ENCODE results near the gene DPP6. TPM values are rescaled to one million over a fixed set of nuclear protein-coding genes. Genes with fewer than 3 reads are reported as not detected.

The DPP6 gene
- polyA plus RNA-seq, 1 donor (not counting 4 experiments of a cell fraction or from before 2014, with no cell fraction given): not detected

DNA sequence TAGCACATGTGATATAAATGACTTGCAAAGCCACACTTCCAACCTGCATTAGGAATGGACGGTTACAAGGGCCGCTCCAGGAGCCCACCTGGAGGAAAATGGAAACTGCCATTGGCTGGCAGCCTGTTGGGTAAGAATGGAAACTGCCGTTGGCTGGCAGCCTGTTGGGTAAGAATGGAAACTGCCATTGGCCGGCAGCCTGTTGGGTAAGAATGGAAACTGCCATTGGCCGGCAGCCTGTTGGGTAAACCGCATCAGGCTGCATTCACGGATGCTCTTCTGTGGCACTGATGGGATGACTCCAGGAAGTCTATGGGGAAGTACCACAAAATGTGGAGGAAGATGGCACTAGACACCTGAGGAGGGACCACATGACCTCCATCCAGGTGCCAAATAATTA, 143.1 kb downstream of the DPP6 start:
- no peaks in the 10 kb centered on the region for H3K4me1 ChIP-seq (ENCODE audit: control insufficient read depth, extremely low read depth, insufficient read depth, low read length)

GRCh38 chr7:154198481-154198880, 146.3 kb downstream of the DPP6 start:
- no peaks in the 10 kb centered on the region for H4K20me1 ChIP-seq (ENCODE audit: control insufficient read depth, extremely low read depth, insufficient read depth, low read length)
- peaks cover 4% of the 10 kb centered on the region for H3K9me3 ChIP-seq (ENCODE audit: control insufficient read depth, low read depth, low read length)
- no peak overlapping the region for H3K4me2 ChIP-seq (ENCODE audit: control insufficient read depth, extremely low read depth, insufficient read depth, low read depth, low read length)
- DNase-seq (ENCODE audit: low read depth, low spot score): no peak
- H2AFZ ChIP-seq (ENCODE audit: control insufficient read depth, low read length): no peak overlapping the region
- no peak overlapping the region for H3K27ac ChIP-seq (ENCODE audit: control insufficient read depth, insufficient read depth, low read length)
- dilution Hi-C loops (cut with MboI; ENCODE audit: extremely low pct_ligation_motif_present, low sequenced_read_pairs): no loop called here
- no peaks in the 10 kb centered on the region for H3K36me3 ChIP-seq (ENCODE audit: control insufficient read depth in 2 of 2, extremely low read depth in 1 of 2, insufficient read depth in 2 of 2, low read length in 2 of 2)
- H3K4me1 ChIP-seq (ENCODE audit: control insufficient read depth, extremely low read depth, insufficient read depth, low read length): no peaks in the 10 kb centered on the region
- no peak for FAIRE-seq
- TF ChIP-seq, protein P1, sequence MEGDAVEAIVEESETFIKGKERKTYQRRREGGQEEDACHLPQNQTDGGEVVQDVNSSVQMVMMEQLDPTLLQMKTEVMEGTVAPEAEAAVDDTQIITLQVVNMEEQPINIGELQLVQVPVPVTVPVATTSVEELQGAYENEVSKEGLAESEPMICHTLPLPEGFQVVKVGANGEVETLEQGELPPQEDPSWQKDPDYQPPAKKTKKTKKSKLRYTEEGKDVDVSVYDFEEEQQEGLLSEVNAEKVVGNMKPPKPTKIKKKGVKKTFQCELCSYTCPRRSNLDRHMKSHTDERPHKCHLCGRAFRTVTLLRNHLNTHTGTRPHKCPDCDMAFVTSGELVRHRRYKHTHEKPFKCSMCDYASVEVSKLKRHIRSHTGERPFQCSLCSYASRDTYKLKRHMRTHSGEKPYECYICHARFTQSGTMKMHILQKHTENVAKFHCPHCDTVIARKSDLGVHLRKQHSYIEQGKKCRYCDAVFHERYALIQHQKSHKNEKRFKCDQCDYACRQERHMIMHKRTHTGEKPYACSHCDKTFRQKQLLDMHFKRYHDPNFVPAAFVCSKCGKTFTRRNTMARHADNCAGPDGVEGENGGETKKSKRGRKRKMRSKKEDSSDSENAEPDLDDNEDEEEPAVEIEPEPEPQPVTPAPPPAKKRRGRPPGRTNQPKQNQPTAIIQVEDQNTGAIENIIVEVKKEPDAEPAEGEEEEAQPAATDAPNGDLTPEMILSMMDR (optimal IDR thresholded peaks at IDR 0.05 in 1 of 3, IDR thresholded peaks at IDR 0.05 in 1 of 3, conservative IDR thresholded peaks at IDR 0.05 in 1 of 3; ENCODE audit: extremely low read depth in 1 of 3, insufficient read depth in 2 of 3, low read length in 3 of 3): no peak
- H3K9ac ChIP-seq (ENCODE audit: control insufficient read depth, extremely low read depth, insufficient read depth, low read length): no peak overlapping the region
- no peaks in the 10 kb centered on the region for H3K27me3 ChIP-seq (ENCODE audit: control insufficient read depth, extremely low read depth, insufficient read depth, low read length)
- H3K79me2 ChIP-seq (ENCODE audit: control insufficient read depth, insufficient read depth, low read length): no peaks in the 10 kb centered on the region
- no peak overlapping the region for H3K4me3 ChIP-seq (ENCODE audit: control insufficient read depth in 2 of 3, extremely low read depth in 1 of 3, insufficient read depth in 2 of 3, low read depth in 1 of 3, low read length in 3 of 3)
- H3K9me1 ChIP-seq (ENCODE audit: control insufficient read depth, extremely low read depth, insufficient read depth, low read length): no peaks in the 10 kb centered on the region

More for the DNA sequence above, 143.1 kb downstream of the DPP6 start:
- Histone ChIP-seq H3K79me2 (ENCODE audit: control insufficient read depth, insufficient read depth, low read length) (no peaks in the 10 kb centered on the region), H4K20me1 (ENCODE audit: control insufficient read depth, extremely low read depth, insufficient read depth, low read length) (no peaks in the 10 kb centered on the region), H3K9ac (ENCODE audit: control insufficient read depth, extremely low read depth, insufficient read depth, low read length) (no peak overlapping the region), H3K4me3 (ENCODE audit: control insufficient read depth in 2 of 3, extremely low read depth in 1 of 3, insufficient read depth in 2 of 3, low read depth in 1 of 3, low read length in 3 of 3) (no peak overlapping the region), H3K27ac (ENCODE audit: control insufficient read depth, insufficient read depth, low read length) (no peak overlapping the region), H3K4me2 (ENCODE audit: control insufficient read depth, extremely low read depth, insufficient read depth, low read depth, low read length) (no peak overlapping the region), H3K9me1 (ENCODE audit: control insufficient read depth, extremely low read depth, insufficient read depth, low read length) (no peaks in the 10 kb centered on the region), H3K27me3 (ENCODE audit: control insufficient read depth, extremely low read depth, insufficient read depth, low read length) (no peaks in the 10 kb centered on the region), H2AFZ (ENCODE audit: control insufficient read depth, low read length) (no peak overlapping the region), H3K36me3 (ENCODE audit: control insufficient read depth in 2 of 2, extremely low read depth in 1 of 2, insufficient read depth in 2 of 2, low read length in 2 of 2) (no peaks in the 10 kb centered on the region), H3K9me3 (ENCODE audit: control insufficient read depth, low read depth, low read length) (peaks cover 3% of the 10 kb centered on the region)
- TF ChIP-seq EZH2 (IDR thresholded peaks at IDR 0.05; ENCODE audit: low read length): no peak
- TF ChIP-seq, protein P1 (optimal IDR thresholded peaks at IDR 0.05 in 1 of 3, IDR thresholded peaks at IDR 0.05 in 1 of 3, conservative IDR thresholded peaks at IDR 0.05 in 1 of 3; ENCODE audit: extremely low read depth in 1 of 3, insufficient read depth in 2 of 3, low read length in 3 of 3): no peak
- DNase-seq (ENCODE audit: low read depth, low spot score) (no peak), FAIRE-seq (no peak)
- dilution Hi-C loops (cut with MboI; ENCODE audit: extremely low pct_ligation_motif_present, low sequenced_read_pairs): no loop called here

Measured in keratinocyte (primary cell).